GM19099 (cell line): ENCODE measurements around the gene RHOBTB1.

Source experiments
- POLR2A ChIP-seq: IDR thresholded peaks from 3 replicates; pipeline ENCODE4 v1.6.1; 2011; ENCODE audit warnings: low read depth; ENCODE audit not compliant: insufficient read length; ENCODE audit errors: extremely low read depth

RHOBTB1 gene

GRCh38 chr10:60870416-60870728 lies 73.6 kb downstream of the RHOBTB1 start:
- no peak for TF ChIP-seq POLR2A

GRCh38 chr10:60869652-60870415 lies 74.2 kb downstream of the RHOBTB1 start:
- no peak for TF ChIP-seq POLR2A

- TF ChIP-seq POLR2A = no peak
Measured at GRCh38 chr10:60868946-60869345, 75.0 kb downstream of the RHOBTB1 start.

GRCh38 chr10:60865198-60865783 lies 78.7 kb downstream of the RHOBTB1 start:
- no peak for TF ChIP-seq POLR2A

- TF ChIP-seq POLR2A = no peak
Measured at GRCh38 chr10:60863796-60864195, 80.2 kb downstream of the RHOBTB1 start.

GRCh38 chr10:60862517-60862916 lies 81.5 kb downstream of the RHOBTB1 start:
- no peak for TF ChIP-seq POLR2A

- no peak for TF ChIP-seq POLR2A
Measured at GRCh38 chr10:60856405-60856804, 87.6 kb downstream of the RHOBTB1 start.

- no peak for TF ChIP-seq POLR2A
Measured at GRCh38 chr10:60853637-60854036, 90.3 kb downstream of the RHOBTB1 start.

- TF ChIP-seq POLR2A = no peak
Measured at GRCh38 chr10:60853107-60853506, 90.9 kb downstream of the RHOBTB1 start.

GRCh38 chr10:60849740-60850139 lies 94.2 kb downstream of the RHOBTB1 start:
- TF ChIP-seq POLR2A = no peak

- no peak for TF ChIP-seq POLR2A
Measured at GRCh38 chr10:60849217-60849616, 94.8 kb downstream of the RHOBTB1 start.

GRCh38 chr10:60848680-60849079 lies 95.3 kb downstream of the RHOBTB1 start:
- TF ChIP-seq POLR2A = no peak

- no peak for TF ChIP-seq POLR2A
Measured at GRCh38 chr10:60848126-60848525, 95.9 kb downstream of the RHOBTB1 start.

- no peak for TF ChIP-seq POLR2A
Measured at GRCh38 chr10:60846173-60846572, 97.8 kb downstream of the RHOBTB1 start.

- TF ChIP-seq POLR2A = no peak
Measured at GRCh38 chr10:60845038-60845437, 98.9 kb downstream of the RHOBTB1 start.

GRCh38 chr10:60842694-60843093 lies 101.3 kb downstream of the RHOBTB1 start:
- TF ChIP-seq POLR2A = no peak

GRCh38 chr10:60835049-60835448 lies 108.9 kb downstream of the RHOBTB1 start:
- TF ChIP-seq POLR2A = no peak
